Stimulated activated CD8-positive, alpha-beta memory T cell treated with anti-CD3 and anti-CD28 coated beads, Interleukin-2, amount 100 ng/mL, for 1 hour (primary cell): ENCODE results near the gene MYO3B.

Experiments used
- DNase-seq, 2 donors: peaks; one replicate each; pipeline ENCODE4 v3.0.0-alpha.2; 2020; ENCODE audit warnings: low read depth in 2 of 2

The MYO3B gene

DNA sequence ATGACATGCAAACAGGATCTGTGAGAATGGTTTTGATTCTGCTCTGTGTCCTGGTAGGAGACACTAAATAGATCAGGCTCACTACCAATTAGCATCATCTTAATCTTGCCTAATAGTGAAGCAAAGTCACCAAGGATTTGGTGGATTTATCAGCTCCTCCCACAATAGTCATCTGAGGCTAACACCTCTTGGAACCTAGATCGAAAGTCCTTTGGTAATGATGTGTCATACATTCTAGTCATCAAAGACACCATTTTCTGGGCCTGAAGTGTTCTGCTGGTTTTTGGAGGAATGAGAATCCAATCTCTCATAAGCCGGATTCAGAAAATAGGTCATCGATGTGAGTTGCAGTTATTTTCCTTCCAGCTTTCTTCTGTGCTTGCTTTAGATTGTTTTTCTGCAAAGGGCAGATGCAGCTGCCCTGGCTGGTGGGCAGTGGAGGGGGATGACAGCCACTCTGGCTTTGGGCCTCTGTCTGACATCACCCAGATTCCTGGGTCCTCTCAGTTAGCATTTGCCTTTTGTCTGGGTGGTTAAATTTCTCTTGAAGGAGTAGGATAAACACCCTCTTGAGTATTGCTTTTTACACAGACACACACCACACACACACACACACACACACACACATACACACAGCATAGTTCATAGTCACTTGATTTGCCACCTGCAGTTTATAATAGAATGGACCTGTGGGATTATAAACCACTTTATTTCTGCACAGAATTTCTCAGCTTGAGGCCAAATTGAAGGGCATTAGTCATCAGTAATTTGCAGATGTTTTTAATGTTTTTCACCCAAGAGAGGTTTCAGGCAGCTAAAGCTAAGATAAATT is at the start of gene MYO3B:
Gene MYO3B, plus strand, starts transcription at position 198 of the 832 bp plus-strand sequence. Its CDS starts 141 bp downstream, at position 339.
- DNase-seq: no peak

DNA sequence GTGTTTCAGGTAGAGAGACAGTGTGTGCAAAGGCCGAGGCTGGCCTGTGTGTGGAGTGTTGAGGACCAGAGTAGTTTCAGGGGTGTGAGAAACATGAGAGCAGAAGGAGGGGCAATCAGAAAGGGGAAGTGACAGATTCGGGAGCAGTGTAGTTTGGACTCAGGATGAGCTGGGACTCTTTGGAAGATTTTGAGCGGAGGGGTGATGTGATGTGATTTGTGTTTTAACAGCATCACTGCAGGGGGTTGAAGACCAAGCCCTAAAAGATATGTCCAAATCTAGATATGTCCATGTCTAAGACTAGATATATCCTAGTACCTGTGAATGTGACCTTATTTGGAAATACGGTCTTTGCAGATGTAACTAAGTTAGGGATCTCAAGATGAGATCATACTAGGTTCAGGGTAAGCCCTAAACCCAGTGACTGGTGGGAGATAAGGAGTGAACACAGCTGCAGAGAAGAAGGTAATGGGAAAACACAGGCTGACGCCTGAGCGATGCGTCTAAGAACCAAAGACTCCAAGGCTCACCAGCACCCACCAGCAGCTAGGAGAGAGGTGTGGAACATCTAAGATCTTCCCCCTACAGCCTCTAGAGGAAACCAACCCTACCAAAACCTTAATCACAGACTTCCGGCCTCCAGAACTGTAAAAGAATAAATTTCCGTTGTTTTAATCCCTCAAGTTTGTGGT is 38.5 kb upstream of the MYO3B start:
- DNase-seq: no peak

GRCh38 chr2:170140561-170140960 is 37.4 kb upstream of the MYO3B start:
- DNase-seq: no peak

- no peak for DNase-seq
Observed at GRCh38 chr2:170141865-170142264, 36.1 kb upstream of the MYO3B start.

DNA sequence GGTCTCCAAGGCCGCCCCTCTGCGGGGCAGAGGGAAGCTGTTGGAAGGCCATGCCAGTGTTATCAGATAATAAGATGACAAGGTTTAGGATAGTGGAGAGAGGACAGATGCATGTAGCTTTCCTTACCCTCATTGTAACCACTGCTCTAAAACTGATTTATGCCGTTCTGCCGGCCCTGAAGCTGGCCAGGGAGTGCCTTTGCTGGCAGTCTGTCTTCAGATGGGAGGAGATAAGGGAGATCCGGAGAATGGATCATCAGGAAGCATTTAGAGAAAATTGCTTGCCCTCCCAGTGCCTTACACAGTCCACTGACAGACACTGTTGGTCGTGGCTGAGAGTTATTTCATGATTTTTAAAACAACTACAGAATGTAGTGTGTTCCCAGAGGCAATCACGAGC is 35.4 kb upstream of the MYO3B start:
- DNase-seq: no peak

DNA sequence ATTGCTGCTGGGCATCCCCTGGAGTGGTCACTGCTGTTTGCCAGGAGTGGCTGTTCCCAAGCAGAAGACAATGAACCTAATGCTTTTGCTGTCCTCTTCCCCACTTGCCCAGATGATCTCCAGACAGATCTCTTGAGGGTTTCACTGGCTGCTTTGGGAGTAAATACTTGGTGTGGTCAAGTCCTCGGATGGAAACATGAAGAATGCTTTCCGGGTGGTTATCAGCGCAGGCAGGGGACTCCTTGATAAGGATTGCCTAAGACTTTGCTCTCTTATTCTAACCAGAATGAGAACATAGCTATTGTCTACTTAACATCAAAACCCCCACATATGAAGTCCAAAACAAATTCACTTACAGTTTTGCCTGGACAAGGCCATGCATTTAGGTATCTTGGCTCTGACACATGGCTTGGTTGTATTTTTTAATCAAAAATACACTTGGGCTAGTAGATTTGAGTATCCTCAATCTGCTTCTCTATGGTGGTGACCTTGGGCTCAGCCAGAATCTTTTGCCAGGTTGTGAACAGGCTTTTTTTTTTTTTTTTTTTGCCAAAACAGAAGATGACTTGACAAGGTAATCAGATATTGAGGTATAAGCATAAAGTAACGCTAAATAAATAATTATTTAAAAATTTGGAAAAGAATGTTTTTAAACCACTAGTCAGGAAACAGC is 34.8 kb upstream of the MYO3B start:
- no peak for DNase-seq

DNA sequence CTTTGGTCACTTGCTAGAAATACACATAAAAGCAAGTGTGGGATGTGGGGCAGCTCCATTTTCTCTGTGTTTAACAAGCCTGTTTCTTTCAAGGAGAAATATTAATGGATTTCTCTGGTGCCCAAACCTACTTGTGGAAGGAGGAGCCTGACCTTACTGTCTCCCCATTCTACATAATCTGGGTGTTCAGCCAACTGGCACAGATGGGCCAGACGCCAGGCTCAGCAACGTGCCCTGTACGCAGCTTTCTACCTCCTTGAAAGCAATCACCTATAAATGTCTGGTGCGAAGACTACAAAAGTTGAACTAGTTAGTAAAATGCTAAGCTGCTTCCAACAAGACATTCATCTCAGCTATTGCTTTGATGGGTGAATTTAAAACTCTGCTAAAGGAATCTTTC is 33.2 kb upstream of the MYO3B start:
- no peak for DNase-seq

DNA sequence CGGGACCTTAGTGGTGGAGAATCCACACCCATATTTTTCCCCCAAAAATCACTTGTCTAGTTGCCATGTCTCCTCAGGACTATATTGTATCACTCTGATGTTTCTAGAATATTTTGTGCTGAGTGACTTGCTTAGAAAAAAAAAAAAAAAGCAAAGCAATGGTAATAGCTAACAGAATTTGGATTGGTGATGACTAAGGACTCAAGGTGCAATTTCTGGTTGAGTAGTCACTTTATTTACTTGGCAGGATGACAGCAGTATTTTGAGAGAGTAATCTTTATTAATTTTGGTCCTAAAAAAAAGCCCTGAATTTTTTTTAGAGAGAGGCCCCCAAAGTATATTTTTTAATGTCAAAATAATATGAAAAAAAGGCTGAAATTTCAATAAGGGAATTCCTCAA is 32.8 kb upstream of the MYO3B start:
- DNase-seq: no peak

GRCh38 chr2:170145675-170146432 is 32.1 kb upstream of the MYO3B start:
- DNase-seq: no peak

GRCh38 chr2:170146784-170147183 is 31.2 kb upstream of the MYO3B start:
- no peak for DNase-seq

DNA sequence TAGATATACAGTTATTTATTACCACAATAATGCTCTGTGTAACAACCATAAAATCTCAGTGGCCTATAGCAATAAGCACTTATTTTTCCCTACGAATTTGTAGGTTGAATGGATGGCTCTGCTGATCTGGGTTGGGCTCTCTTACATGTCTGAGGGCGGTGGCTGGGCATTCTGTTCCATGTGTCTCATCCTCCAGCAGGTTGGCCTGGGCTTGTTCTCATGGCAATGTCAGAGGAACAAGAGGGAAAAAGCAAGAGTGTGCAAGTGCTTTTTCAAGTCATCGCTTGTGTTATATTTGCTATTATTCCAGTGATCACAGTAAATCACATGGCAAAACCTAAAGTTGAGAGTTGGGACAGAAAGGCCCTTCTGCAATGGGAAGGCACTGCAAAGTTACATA is 30.4 kb upstream of the MYO3B start:
- DNase-seq: no peak

DNA sequence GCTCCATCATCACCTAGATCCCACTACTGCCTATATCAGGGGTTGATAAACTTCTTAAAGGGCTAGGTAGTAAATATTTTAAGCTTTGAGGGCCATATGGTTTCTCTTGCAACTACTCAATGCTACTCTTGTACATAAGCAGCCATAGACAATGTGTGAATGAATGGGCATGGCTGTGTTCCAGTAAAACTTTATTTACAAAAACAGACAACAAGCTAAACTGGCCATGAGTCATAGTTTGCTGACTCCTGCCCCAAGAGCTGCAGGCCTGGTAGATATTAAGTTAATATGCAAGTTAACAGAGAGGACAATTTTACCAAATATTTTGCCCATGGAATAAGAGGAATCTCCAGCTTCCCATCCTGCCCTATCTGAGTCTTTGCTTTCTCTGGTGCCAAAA is 29.8 kb upstream of the MYO3B start:
- no peak for DNase-seq

DNA sequence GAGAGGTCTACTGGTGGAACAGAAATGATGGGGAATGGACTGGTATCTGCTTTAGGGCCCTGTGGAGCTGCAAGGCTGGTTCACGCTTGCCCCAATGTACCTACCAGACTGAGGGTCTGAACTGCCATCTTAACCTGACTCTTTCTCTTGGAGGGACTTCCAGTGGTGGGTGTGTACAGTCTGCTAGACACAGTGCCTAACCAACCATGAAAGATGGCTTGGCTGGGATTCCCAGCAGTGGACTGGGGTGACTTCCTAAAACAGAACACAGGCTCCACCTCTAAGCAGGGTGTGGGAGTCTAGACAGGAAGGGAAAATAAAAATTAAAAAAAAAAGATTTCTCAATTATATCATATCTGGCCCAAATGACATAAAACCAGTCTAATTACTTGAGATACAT is 25.5 kb upstream of the MYO3B start:
- no peak for DNase-seq

- DNase-seq: no peak
Observed at GRCh38 chr2:170155022-170155722, 22.8 kb upstream of the MYO3B start.

DNA sequence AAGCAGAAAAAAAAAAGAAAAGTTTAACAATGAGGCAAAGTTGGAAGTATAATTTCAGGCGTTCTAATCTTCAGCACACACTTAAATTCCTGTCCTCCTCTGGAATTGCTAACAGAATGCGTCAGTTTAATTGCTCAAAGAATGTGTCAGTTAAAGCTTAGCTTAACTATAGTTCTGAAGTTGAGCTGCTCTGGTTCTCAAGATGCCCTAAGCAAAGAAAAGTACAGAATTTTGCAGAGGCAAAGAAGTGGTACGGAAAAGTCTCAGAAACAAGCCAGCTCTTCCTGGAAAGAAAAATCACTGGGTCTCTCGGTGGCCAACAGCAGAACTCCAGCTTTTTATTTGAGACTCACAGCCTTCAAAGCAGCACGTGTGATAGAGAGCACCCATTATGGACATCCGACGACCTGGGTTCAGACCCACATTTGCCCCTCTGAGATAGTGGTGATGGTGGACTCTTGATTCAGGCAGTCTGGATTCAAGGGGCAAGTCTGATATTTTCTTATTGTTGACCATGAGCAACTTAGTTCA is 22.2 kb upstream of the MYO3B start:
- DNase-seq: no peak

DNA sequence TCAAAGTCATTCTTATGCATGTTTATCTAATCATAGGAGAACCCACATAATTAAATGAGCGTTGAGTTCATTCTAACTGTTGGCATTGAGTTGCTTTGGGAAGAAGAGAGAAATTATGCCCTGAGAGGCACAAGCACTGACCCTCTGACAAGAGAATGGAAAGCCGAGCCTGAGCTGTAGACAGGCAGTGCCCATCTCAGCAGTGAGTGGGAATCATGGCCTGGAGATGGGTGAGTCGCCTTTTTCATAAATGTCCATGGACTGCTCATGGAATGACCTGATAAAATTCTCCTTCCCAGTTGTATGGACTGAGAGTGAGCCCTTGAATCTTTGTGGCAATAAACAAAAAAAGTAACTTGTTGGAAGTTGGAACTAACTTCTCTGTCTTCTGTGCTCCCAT is 21.4 kb upstream of the MYO3B start:
- DNase-seq: no peak

DNA sequence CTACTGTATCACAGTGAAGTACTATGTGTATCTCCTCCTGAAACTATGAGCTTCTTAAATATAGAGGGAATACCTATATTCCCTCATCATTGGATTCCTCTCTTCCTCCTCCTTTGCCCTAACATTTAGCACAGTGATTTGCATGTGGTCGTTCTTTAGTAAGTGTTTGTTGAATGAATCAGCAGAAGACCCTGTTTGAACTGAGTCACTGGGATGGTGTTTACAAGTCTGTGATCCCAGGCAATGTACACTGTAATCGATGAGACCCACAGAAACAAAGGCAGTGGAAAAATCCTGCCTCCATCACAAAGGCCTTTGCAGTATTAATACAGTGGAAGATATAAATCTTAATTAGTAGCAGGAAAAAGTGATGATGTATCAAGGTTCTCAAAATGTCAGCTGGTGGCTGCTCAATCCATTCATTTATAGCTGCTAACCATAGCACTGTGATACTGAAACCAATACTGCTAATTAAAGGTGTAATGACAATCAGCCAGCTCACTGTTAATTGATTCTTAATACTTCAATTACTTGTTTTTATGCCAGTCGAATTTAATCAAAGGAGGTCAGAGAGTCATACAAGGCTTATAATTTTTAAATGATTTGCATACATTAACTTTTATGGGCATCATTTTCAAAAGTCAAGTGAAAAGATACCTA is 20.8 kb upstream of the MYO3B start:
- DNase-seq: no peak

DNA sequence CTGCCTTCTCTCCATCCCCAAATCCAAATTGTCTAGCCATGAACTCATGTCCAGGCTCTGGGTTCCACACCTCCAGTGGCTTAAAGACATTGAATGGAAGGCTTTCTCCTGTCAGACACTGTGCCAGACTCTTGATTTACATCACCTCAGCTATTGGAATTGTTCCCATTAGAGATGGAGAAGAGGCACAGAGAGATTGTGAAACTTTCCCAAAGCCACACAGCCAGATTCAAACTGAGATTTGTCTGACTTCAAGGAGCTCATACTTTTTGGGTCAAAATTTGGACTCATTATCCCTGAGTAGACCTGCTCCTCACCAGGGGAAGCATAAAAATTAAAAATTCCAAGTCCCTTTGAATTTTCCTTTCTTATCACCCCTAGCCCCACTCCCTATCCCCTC is 18.9 kb upstream of the MYO3B start:
- DNase-seq: no peak

DNA sequence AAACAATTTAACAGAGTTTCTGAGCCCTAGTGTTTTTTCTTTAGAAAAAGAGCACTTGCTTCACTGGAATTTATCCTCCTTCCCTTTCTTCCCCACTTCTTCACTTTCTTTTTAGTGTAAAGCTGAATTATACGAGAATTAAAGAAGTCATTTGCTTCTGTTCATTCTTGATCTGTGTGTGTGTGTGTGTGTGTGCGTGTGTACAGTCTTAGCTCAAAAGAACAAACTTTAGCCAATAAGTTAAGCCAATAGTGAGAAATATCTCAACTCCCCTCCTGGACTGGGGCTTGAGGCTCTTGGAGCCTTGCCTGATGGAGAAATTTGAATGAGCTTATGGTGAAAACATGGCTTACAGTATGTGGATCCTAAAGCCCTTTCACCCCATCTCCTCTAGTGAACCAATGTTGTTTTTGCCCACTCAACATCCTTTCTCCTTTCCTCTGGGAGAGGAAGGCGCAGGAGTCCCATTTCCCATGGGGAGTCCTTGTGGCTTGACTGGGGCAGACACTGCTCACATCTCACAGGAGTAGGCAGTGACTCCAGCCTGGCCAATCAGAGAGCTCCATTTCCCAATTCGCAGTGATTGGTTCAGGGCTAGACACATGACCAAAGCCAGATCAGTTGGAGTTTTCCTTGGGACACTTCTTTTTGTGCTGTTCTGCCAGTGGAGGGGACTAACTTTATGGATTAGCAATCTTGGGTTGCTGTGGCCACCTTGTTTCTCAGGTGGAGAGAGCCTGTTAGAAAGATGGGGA is 16.3 kb upstream of the MYO3B start:
- DNase-seq: no peak

- no peak for DNase-seq
Observed at GRCh38 chr2:170162271-170162632, 15.7 kb upstream of the MYO3B start.
